ENCODE results near the gene NLRC3. TPM values are rescaled to one million over a fixed set of nuclear protein-coding genes. Genes with fewer than 3 reads are reported as not detected.

NLRC3 gene
- total RNA-seq, 1 experiment from 2014 or later = 0.26 TPM

GRCh38 chr16:3514621-3515020 lies 62.6 kb downstream of the NLRC3 start:
- no peak for ATAC-seq
- Mint-ChIP-seq H3K9me3 (no peaks in the 10 kb centered on the region), H3K27me3 (ENCODE audit: low read depth) (no peaks in the 10 kb centered on the region), H3K4me1 (no peaks in the 10 kb centered on the region), H3K27ac (no peak overlapping the region), H3K36me3 (peaks cover 27% of the 10 kb centered on the region), H3K4me3 (no peak overlapping the region)
- POLR2A ChIA-PET = no interaction called here
- TF ChIP-seq, protein P1, sequence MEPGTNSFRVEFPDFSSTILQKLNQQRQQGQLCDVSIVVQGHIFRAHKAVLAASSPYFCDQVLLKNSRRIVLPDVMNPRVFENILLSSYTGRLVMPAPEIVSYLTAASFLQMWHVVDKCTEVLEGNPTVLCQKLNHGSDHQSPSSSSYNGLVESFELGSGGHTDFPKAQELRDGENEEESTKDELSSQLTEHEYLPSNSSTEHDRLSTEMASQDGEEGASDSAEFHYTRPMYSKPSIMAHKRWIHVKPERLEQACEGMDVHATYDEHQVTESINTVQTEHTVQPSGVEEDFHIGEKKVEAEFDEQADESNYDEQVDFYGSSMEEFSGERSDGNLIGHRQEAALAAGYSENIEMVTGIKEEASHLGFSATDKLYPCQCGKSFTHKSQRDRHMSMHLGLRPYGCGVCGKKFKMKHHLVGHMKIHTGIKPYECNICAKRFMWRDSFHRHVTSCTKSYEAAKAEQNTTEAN (CRISPR knock-in tag; IDR thresholded peaks at IDR 0.05) = no peak
- TF ChIP-seq MYBL2 (CRISPR knock-in tag; IDR thresholded peaks at IDR 0.05) (no peak), CREM (CRISPR knock-in tag; IDR thresholded peaks at IDR 0.05) (no peak), KAT7 (CRISPR knock-in tag; IDR thresholded peaks at IDR 0.05; ENCODE audit: borderline replicate concordance) (no peak), ZNF263 (CRISPR knock-in tag; IDR thresholded peaks at IDR 0.05; ENCODE audit: low read depth) (no peak), SP1 (CRISPR knock-in tag; conservative IDR thresholded peaks at IDR 0.05) (no peak), OVOL2 (CRISPR knock-in tag; IDR thresholded peaks at IDR 0.05; ENCODE audit: borderline replicate concordance) (no peak), FOXJ3 (CRISPR knock-in tag; IDR thresholded peaks at IDR 0.05; ENCODE audit: borderline replicate concordance) (no peak), NFATC4 (CRISPR knock-in tag; IDR thresholded peaks at IDR 0.05) (no peak)
- TF ChIP-seq, protein P2, sequence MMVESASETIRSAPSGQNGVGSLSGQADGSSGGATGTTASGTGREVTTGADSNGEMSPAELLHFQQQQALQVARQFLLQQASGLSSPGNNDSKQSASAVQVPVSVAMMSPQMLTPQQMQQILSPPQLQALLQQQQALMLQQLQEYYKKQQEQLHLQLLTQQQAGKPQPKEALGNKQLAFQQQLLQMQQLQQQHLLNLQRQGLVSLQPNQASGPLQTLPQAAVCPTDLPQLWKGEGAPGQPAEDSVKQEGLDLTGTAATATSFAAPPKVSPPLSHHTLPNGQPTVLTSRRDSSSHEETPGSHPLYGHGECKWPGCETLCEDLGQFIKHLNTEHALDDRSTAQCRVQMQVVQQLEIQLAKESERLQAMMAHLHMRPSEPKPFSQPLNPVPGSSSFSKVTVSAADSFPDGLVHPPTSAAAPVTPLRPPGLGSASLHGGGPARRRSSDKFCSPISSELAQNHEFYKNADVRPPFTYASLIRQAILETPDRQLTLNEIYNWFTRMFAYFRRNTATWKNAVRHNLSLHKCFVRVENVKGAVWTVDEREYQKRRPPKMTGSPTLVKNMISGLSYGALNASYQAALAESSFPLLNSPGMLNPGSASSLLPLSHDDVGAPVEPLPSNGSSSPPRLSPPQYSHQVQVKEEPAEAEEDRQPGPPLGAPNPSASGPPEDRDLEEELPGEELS (CRISPR knock-in tag; IDR thresholded peaks at IDR 0.05) = no peak
- TF ChIP-seq, protein P3, sequence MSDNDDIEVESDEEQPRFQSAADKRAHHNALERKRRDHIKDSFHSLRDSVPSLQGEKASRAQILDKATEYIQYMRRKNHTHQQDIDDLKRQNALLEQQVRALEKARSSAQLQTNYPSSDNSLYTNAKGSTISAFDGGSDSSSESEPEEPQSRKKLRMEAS (CRISPR knock-in tag; IDR thresholded peaks at IDR 0.05) = no peak
- DNase-seq (ENCODE audit: low spot score) = no peak
- CTCF ChIA-PET = no interaction called here

DNA sequence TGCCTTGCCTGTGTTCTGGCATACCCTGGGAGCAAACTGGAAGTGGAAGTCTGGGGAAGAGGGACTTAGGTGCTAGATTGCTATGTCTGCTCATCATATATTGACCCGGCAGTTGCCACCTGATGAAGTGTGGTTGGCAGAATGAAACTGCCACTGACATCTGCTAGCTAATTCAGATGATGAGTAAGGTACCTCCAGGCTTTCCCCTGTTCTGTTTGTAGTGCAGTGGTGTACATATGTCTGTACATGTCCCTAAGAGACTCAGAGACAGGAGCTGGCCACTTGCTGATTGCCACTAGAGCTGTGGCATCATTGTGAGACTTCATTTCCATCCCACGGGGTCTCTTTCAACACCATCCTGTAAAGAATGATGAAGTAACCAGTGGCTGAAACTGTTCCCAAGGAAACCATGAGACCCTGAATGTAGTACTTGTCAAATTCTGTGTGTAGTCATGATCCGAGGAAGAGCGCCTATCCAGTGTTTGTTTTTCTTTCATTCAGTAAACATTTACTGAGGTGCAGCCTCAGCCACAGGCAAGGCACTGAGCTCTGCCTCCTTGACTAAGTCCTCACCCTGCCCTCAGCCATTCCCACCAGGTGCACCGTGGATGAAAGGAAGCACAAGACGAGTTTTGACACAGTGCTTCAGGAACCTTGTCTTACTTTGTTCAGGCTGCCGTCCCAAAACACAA lies 63.2 kb downstream of the NLRC3 start:
- no peak overlapping the region for H3K4me3 Mint-ChIP-seq
- peak overlapping the region; percentile 9; the same call in 1 of the 2 replicates for H3K27ac Mint-ChIP-seq
- DNase-seq (ENCODE audit: low spot score) = no peak
- CTCF ChIA-PET = no interaction called here
- no peak for ATAC-seq
- H3K27me3 Mint-ChIP-seq (ENCODE audit: low read depth) = no peaks in the 10 kb centered on the region
- no peaks in the 10 kb centered on the region for H3K4me1 Mint-ChIP-seq
- no peaks in the 10 kb centered on the region for H3K9me3 Mint-ChIP-seq
- peaks cover 27% of the 10 kb centered on the region for H3K36me3 Mint-ChIP-seq
- POLR2A ChIA-PET = no interaction called here
- no peak for TF ChIP-seq ZNF532 (CRISPR knock-in tag; IDR thresholded peaks at IDR 0.05; ENCODE audit: borderline replicate concordance)
- no peak for TF ChIP-seq RORB (CRISPR knock-in tag; IDR thresholded peaks at IDR 0.05)
- no peak for TF ChIP-seq E2F1 (CRISPR knock-in tag; IDR thresholded peaks at IDR 0.05)
- TF ChIP-seq EMX1 (CRISPR knock-in tag; IDR thresholded peaks at IDR 0.05) = no peak
- TF ChIP-seq TEAD4 (CRISPR knock-in tag; IDR thresholded peaks at IDR 0.05) = no peak
- TF ChIP-seq, protein P4, sequence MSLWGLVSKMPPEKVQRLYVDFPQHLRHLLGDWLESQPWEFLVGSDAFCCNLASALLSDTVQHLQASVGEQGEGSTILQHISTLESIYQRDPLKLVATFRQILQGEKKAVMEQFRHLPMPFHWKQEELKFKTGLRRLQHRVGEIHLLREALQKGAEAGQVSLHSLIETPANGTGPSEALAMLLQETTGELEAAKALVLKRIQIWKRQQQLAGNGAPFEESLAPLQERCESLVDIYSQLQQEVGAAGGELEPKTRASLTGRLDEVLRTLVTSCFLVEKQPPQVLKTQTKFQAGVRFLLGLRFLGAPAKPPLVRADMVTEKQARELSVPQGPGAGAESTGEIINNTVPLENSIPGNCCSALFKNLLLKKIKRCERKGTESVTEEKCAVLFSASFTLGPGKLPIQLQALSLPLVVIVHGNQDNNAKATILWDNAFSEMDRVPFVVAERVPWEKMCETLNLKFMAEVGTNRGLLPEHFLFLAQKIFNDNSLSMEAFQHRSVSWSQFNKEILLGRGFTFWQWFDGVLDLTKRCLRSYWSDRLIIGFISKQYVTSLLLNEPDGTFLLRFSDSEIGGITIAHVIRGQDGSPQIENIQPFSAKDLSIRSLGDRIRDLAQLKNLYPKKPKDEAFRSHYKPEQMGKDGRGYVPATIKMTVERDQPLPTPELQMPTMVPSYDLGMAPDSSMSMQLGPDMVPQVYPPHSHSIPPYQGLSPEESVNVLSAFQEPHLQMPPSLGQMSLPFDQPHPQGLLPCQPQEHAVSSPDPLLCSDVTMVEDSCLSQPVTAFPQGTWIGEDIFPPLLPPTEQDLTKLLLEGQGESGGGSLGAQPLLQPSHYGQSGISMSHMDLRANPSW (CRISPR knock-in tag; conservative IDR thresholded peaks at IDR 0.05; ENCODE audit: low read depth) = no peak
- TF ChIP-seq ESRRA (CRISPR knock-in tag; IDR thresholded peaks at IDR 0.05; ENCODE audit: borderline replicate concordance) = no peak
- TF ChIP-seq NR3C1 (CRISPR knock-in tag; conservative IDR thresholded peaks at IDR 0.05; ENCODE audit: low read depth) = no peak
